Lung (tissue), 12 donors: ENCODE results near the gene MAPKBP1. TPM values are rescaled to one million over a fixed set of nuclear protein-coding genes. Genes with fewer than 3 reads are reported as not detected.

Experiments used
- ATAC-seq: fragments of 200-7000 bp; cut with Tn5 transposase; one replicate; pipeline ENCODE4 v1.9.1; 2020; ENCODE audit warnings: moderate number of reproducible peaks; ENCODE audit not compliant: insufficient read depth, low FRiP score
- DNase-seq, 3 donors: peaks; one replicate each; pipeline ENCODE4 v3.0.0-alpha.2; 2013 to 2017
- H3K27ac ChIP-seq, 2 donors: one replicate each; pipeline ENCODE4 v1.5.1; 2013; ENCODE audit warnings: mild to moderate bottlenecking in 2 of 2, moderate library complexity in 2 of 2, control low read depth in 1 of 2, inconsistent platforms in 1 of 2, low read depth in 1 of 2, low read length in 1 of 2
- H3K27me3 ChIP-seq, 3 donors: one replicate each; pipeline ENCODE4 v1.5.1; 2013; ENCODE audit warnings: low read length in 2 of 3; ENCODE audit not compliant: control insufficient read depth in 3 of 3, insufficient read depth in 3 of 3
- H3K36me3 ChIP-seq, 4 donors: one replicate each; pipeline ENCODE4 v1.5.1; 2013; ENCODE audit warnings: low read length in 4 of 4, mild to moderate bottlenecking in 1 of 4, moderate library complexity in 1 of 4; ENCODE audit not compliant: control insufficient read depth in 4 of 4, insufficient read depth in 4 of 4
- H3K4me1 ChIP-seq, 5 donors: one replicate each; pipeline ENCODE4 v1.5.1; 2013; ENCODE audit warnings: low read length in 5 of 5, mild to moderate bottlenecking in 2 of 5, moderate library complexity in 1 of 5; ENCODE audit not compliant: control insufficient read depth in 5 of 5, insufficient read depth in 5 of 5
- H3K4me3 ChIP-seq: one replicate; pipeline ENCODE4 v1.5.1; 2013; ENCODE audit warnings: mild to moderate bottlenecking, control low read depth, moderate library complexity
- H3K9ac ChIP-seq, 2 donors: one replicate each; pipeline ENCODE4 v1.5.1; 2013; ENCODE audit warnings: low read length in 2 of 2, control low read depth in 1 of 2; ENCODE audit not compliant: insufficient read depth in 1 of 2
- H3K9me3 ChIP-seq, 4 donors: one replicate each; pipeline ENCODE4 v1.5.1; 2013; ENCODE audit warnings: low read length in 3 of 4, mild to moderate bottlenecking in 1 of 4, moderate library complexity in 1 of 4; ENCODE audit not compliant: control insufficient read depth in 4 of 4, insufficient read depth in 3 of 4
- CTCF ChIP-seq: IDR thresholded peaks from 2 replicates; pipeline ENCODE4 v1.5.1; 2012; ENCODE audit warnings: mild to moderate bottlenecking; ENCODE audit errors: control extremely low read depth, extremely low read depth
- WGBS, 2 donors: extraction: QIAGEN DNeasy Blood & Tissue Kit; methylation state at CpG; one replicate each; pipeline ENCODE4 v1.1.7; 2013; 5-methylcytosine and 5-hydroxymethylcytosine counted together
- polyA plus RNA-seq, 2 donors: library from polyadenylated mRNA; stranded (reverse); fragments of 200-250 nt; gene quantifications; one replicate each; pipeline ENCODE4 v1.2.1, GENCODE V29; 2013
- total RNA-seq, 2 donors: library from RNA; depleted of rRNA in 1 of 2; stranded (reverse); fragments of >200 nt in 1 of 2; gene quantifications; one replicate each; pipeline ENCODE4 v1.2.1, GENCODE V29; 2014 to 2021
- donor health status: control.
- donor health status: control.
- donor health status: Bipolar disorder and iron deficiency.
- donor health status: healthy.
- donor health status: DM: yes; HTN: yes; CAD: no.

The MAPKBP1 gene
- total and polyA plus RNA-seq, 4 donors = 7.2 to 25.7 (median 16.4) TPM

- Histone ChIP-seq H3K27me3 (no peaks in the 10 kb centered on the region), H3K9me3 (no peaks in the 10 kb centered on the region), H3K4me1 (peaks cover 6 to 13% (median 9%) of the 10 kb centered on the region in 5 donors), H3K27ac (peak overlapping the region in 1 of 2 donors; percentile 3), H3K4me3 (no peak overlapping the region), H3K36me3 (peaks cover 0 to 3% (median 0%) of the 10 kb centered on the region in 4 donors), H3K9ac (no peak overlapping the region)
- TF ChIP-seq CTCF = no peak
- no peak for DNase-seq
- ATAC-seq = no peak
- 70 to 72% methylated on average over 1 of the region's 1 CpG for WGBS, 2 donors
Measured at GRCh38 chr15:41783296-41783695, 9.0 kb downstream of the MAPKBP1 start.

GRCh38 chr15:41788262-41788661 is 14.0 kb downstream of the MAPKBP1 start:
- ATAC-seq (no peak), DNase-seq (no peak)
- Histone ChIP-seq H3K9ac (no peak overlapping the region), H3K4me1 (peaks cover 0 to 30% (median 18%) of the 10 kb centered on the region in 5 donors), H3K27me3 (no peaks in the 10 kb centered on the region), H3K4me3 (no peak overlapping the region), H3K36me3 (peaks cover 0 to 3% (median 0%) of the 10 kb centered on the region in 4 donors), H3K27ac (no peak overlapping the region), H3K9me3 (no peaks in the 10 kb centered on the region)
- 75 to 90% methylated on average over 3 of the region's 3 CpGs for WGBS, 2 donors
- TF ChIP-seq CTCF = no peak

GRCh38 chr15:41789236-41789635 is 15.0 kb downstream of the MAPKBP1 start:
- Histone ChIP-seq H3K27ac (no peak overlapping the region), H3K36me3 (no peaks in the 10 kb centered on the region), H3K9me3 (no peaks in the 10 kb centered on the region), H3K9ac (no peak overlapping the region), H3K4me1 (peaks cover 0 to 30% (median 15%) of the 10 kb centered on the region in 5 donors), H3K4me3 (no peak overlapping the region), H3K27me3 (no peaks in the 10 kb centered on the region)
- TF ChIP-seq CTCF = no peak
- WGBS, 2 donors = 56 to 79% methylated on average over 4 of the region's 4 CpGs
- ATAC-seq (no peak), DNase-seq (peak in 1 of 3 donors; percentile 21)

DNA sequence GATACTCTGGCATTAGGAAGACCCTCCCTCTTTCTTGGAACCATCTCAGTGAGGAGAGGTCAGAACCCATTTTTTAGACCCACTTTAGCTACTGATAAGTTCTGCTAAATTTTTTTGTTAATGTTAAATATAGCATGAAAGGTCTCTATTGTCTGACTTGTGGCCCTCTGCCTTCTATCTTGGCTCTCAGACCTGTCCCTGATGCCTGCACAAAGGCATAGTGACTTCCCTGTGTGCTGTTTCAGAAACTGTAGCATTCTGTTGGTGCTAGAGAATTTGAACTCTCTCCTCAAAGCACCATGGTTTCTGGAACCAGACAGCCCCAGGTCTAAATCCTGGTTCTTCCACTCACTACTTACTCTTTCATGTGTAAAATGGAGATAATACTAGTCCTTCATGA is 15.4 kb downstream of the MAPKBP1 start:
- no peak for TF ChIP-seq CTCF
- H3K27me3 ChIP-seq = no peaks in the 10 kb centered on the region
- no peak overlapping the region for H3K9ac ChIP-seq
- no peaks in the 10 kb centered on the region for H3K36me3 ChIP-seq
- ATAC-seq (no peak), DNase-seq (no peak)
- H3K4me1 ChIP-seq = peaks cover 0 to 30% (median 15%) of the 10 kb centered on the region in 5 donors
- H3K27ac ChIP-seq = no peak overlapping the region
- H3K4me3 ChIP-seq = no peak overlapping the region
- H3K9me3 ChIP-seq = no peaks in the 10 kb centered on the region
